Fibroblast of lung (primary cell): ENCODE data around the gene TMEM234. TPM values are rescaled to one million over a fixed set of nuclear protein-coding genes. Genes with fewer than 3 reads are reported as not detected.

Experiments
- DNase-seq, 2 donors: peaks; one replicate each; pipeline versions ENCODE4 v3.0.0 to v3.0.0-alpha.2; 2010; ENCODE audit warnings: low read depth in 2 of 2
- H2AFZ ChIP-seq: 2 replicates; pipeline ENCODE4 v1.5.1; 2012; ENCODE audit warnings: low read length, control low read depth, inconsistent platforms
- H3K27ac ChIP-seq: 2 replicates; pipeline ENCODE4 v1.5.1; 2011; ENCODE audit warnings: low read length, control low read depth; ENCODE audit not compliant: insufficient read depth
- H3K27me3 ChIP-seq: 2 replicates; pipeline ENCODE4 v1.5.1; 2011; ENCODE audit warnings: mild to moderate bottlenecking, low read length; ENCODE audit not compliant: control insufficient read depth, insufficient read depth
- H3K36me3 ChIP-seq: 2 replicates; pipeline ENCODE4 v1.5.1; 2011; ENCODE audit warnings: low read length; ENCODE audit not compliant: control insufficient read depth, insufficient read depth
- H3K4me1 ChIP-seq: 2 replicates; pipeline ENCODE4 v1.5.1; 2011; ENCODE audit warnings: low read length; ENCODE audit not compliant: control insufficient read depth, insufficient read depth; ENCODE audit errors: extremely low read depth
- H3K4me2 ChIP-seq: 2 replicates; pipeline ENCODE4 v1.5.1; 2011; ENCODE audit warnings: low read length, control low read depth; ENCODE audit not compliant: insufficient read depth; ENCODE audit errors: extremely low read depth
- H3K4me3 ChIP-seq, 4 experiments: fragments of 200-600 bp in 1 of 4; sonication (generic) in 1 of 4; replicated peaks in 1 of 4; 2 replicates each; pipeline ENCODE4 v1.5.1; 2011 to 2016; ENCODE audit warnings: low read length in 4 of 4, low read depth in 3 of 4, mild to moderate bottlenecking in 3 of 4, control low read depth in 2 of 4, inconsistent platforms in 1 of 4, mixed read lengths in 1 of 4; ENCODE audit not compliant: insufficient read depth in 1 of 4; ENCODE audit errors: control extremely low read depth in 1 of 4
- H3K79me2 ChIP-seq: 2 replicates; pipeline ENCODE4 v1.5.1; 2012; ENCODE audit warnings: mild to moderate bottlenecking, low read length, inconsistent platforms; ENCODE audit not compliant: control insufficient read depth, insufficient read depth
- H3K9ac ChIP-seq: 2 replicates; pipeline ENCODE4 v1.5.1; 2011; ENCODE audit warnings: mild to moderate bottlenecking, low read length, control low read depth; ENCODE audit not compliant: insufficient read depth
- H3K9me3 ChIP-seq: 2 replicates; pipeline ENCODE4 v1.5.1; 2012; ENCODE audit warnings: low read depth, low read length; ENCODE audit not compliant: control insufficient read depth, insufficient read depth
- H4K20me1 ChIP-seq: 2 replicates; pipeline ENCODE4 v1.5.1; 2011; ENCODE audit warnings: low read length; ENCODE audit not compliant: control insufficient read depth, insufficient read depth; ENCODE audit errors: extremely low read depth
- EZH2 ChIP-seq: IDR thresholded peaks from 2 replicates; pipeline ENCODE4 v1.5.1; 2012; ENCODE audit warnings: low read length, control low read depth, mild to moderate bottlenecking; ENCODE audit errors: missing control alignments
- polyA plus RNA-seq, 2 donors: library from polyadenylated mRNA; depleted of rRNA in 1 of 2; stranded (reverse) in 1 of 2; unstranded in 1 of 2; fragments of >200 nt; gene quantifications; 2 replicates each; pipeline ENCODE4 v1.2.1, GENCODE V29; 2011 to 2012; ENCODE audit warnings: missing spikeins in 1 of 2
- total RNA-seq: library from RNA; depleted of rRNA; stranded (reverse); fragments of >200 nt; gene quantifications from 2 replicates; pipeline ENCODE4 v1.2.1, GENCODE V29; 2014
- TF ChIP-seq, protein P1 (sequence below), 2 donors: IDR thresholded peaks in 1 of 2; conservative IDR thresholded peaks in 1 of 2; 1 replicate in 1 of 2; 2 replicates in 1 of 2; pipeline ENCODE4 v1.5.1; 2011 to 2012; ENCODE audit warnings: low read length in 2 of 2, control low read depth in 1 of 2, inconsistent platforms in 1 of 2, low read depth in 1 of 2, mild to moderate bottlenecking in 1 of 2

The TMEM234 gene
- total and polyA plus RNA-seq, 2 donors (not counting 1 experiment from before 2014, with no cell fraction given): 15.8 to 17.5 TPM

DNA sequence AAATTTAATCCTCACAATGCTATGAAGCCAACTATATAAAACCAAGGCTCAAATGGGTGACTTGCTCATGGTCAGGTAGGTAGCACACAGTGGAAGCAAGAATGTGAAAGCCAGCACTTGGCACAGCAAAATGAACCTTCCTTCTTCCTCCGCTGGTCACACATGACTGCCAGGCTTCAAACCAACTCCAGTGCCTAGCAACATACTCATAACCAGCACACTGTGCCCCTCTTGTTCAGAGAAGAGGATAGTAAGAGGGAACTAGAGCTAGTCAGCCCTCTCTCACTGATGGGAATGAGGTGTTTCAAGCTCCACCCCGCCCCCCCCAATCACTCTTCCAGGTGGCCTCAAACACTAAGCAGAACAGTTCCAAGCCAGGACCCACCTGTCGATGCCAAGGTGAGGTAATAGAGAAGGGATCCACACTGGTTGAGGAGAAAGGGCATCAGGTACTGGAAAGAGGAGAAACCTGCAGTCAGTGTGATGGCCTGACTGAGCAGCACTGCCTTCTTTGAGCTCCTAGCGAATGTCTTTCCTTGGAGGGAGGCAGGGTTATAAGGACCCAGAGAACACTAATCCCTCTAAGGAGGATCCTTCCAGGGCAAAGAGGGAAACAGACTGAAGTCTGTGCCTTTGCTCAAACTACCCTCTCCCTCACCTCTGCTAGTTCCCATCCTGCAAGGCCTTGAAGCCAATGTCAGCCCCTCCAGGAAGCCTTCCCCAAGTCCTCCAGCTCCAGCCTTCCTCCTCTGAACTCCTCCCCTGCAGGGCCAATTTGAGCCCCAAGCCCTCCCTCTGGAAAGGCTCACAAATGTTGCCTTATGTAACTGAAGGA lies 1.2 kb downstream of the TMEM234 start:
- peak overlapping the region; percentile 100 for H3K27ac ChIP-seq
- peaks cover 32% of the 10 kb centered on the region for H3K79me2 ChIP-seq
- peak overlapping the region; percentile 94 for H3K4me2 ChIP-seq
- H3K9ac ChIP-seq: peak overlapping the region; percentile 98
- no peak overlapping the region for H2AFZ ChIP-seq
- no peaks in the 10 kb centered on the region for H3K9me3 ChIP-seq
- peaks cover 20% of the 10 kb centered on the region for H3K4me1 ChIP-seq
- H3K36me3 ChIP-seq: peaks cover 18% of the 10 kb centered on the region
- no peaks in the 10 kb centered on the region for H3K27me3 ChIP-seq
- no peak for DNase-seq
- TF ChIP-seq, protein P1, sequence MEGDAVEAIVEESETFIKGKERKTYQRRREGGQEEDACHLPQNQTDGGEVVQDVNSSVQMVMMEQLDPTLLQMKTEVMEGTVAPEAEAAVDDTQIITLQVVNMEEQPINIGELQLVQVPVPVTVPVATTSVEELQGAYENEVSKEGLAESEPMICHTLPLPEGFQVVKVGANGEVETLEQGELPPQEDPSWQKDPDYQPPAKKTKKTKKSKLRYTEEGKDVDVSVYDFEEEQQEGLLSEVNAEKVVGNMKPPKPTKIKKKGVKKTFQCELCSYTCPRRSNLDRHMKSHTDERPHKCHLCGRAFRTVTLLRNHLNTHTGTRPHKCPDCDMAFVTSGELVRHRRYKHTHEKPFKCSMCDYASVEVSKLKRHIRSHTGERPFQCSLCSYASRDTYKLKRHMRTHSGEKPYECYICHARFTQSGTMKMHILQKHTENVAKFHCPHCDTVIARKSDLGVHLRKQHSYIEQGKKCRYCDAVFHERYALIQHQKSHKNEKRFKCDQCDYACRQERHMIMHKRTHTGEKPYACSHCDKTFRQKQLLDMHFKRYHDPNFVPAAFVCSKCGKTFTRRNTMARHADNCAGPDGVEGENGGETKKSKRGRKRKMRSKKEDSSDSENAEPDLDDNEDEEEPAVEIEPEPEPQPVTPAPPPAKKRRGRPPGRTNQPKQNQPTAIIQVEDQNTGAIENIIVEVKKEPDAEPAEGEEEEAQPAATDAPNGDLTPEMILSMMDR (conservative IDR thresholded peaks at IDR 0.05 in 1 of 2, IDR thresholded peaks at IDR 0.05 in 1 of 2; ENCODE audit: low read depth in 1 of 2, low read length in 2 of 2): no peak
- TF ChIP-seq EZH2: no peak
- H3K4me3 ChIP-seq: peak overlapping the region; percentile 77 to 88 (median 82)
- no peaks in the 10 kb centered on the region for H4K20me1 ChIP-seq

DNA sequence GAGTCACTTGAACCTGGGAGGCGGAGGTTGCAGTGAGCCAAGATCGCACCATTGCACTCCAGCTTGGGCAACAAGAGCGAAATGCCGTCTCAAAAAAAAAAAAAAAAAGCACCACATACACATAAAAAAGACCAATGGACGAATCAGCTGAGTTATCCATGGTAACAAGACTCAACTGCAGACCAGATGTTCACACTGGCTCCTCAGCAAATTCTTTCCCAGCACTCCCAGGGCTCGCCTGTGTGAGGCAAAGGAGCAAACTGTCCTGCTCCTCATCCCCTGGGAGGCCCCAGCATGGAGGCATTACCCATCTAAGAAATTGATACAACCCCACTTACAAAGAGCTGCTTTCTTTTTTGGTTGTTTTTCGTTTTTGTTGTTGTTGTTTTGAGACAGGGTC lies 3.1 kb downstream of the TMEM234 start:
- Histone ChIP-seq H3K4me2 (no peak overlapping the region), H3K9ac (no peak overlapping the region), H3K27me3 (no peaks in the 10 kb centered on the region), H3K79me2 (peaks cover 28% of the 10 kb centered on the region), H3K4me3 (no peak overlapping the region), H3K36me3 (peaks cover 18% of the 10 kb centered on the region), H3K9me3 (no peaks in the 10 kb centered on the region), H3K27ac (no peak overlapping the region), H3K4me1 (peaks cover 20% of the 10 kb centered on the region), H4K20me1 (no peaks in the 10 kb centered on the region), H2AFZ (no peak overlapping the region)
- TF ChIP-seq, protein P1 (conservative IDR thresholded peaks at IDR 0.05 in 1 of 2, IDR thresholded peaks at IDR 0.05 in 1 of 2; ENCODE audit: low read depth in 1 of 2, low read length in 2 of 2): no peak
- no peak for TF ChIP-seq EZH2
- no peak for DNase-seq

DNA sequence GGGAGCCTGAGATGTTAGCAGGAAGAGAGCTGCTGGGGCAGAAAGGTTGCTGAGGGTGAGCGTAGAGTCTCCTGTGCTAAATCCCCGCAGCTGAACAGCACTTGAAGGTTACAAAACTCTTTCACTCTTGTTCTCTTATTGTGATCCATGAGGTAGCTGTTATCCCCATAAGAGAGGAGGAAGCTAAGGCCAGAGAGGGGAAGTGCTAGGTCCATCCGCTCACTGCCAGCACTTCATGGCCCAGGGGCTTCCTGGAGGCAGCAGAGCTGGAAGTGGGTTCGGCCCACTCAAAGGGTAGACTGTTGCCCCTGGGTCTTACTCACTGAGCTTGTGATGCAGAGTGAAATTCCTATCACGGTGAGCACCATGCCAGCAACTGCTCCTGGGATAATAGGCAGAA lies 5.6 kb downstream of the TMEM234 start:
- H3K79me2 ChIP-seq: peaks cover 8% of the 10 kb centered on the region

More for the DNA sequence above, 5.6 kb downstream of the TMEM234 start:
- Histone ChIP-seq H3K4me1 (peaks cover 12% of the 10 kb centered on the region), H3K27me3 (no peaks in the 10 kb centered on the region), H2AFZ (no peak overlapping the region), H3K9ac (no peak overlapping the region), H3K4me2 (no peak overlapping the region), H4K20me1 (no peaks in the 10 kb centered on the region), H3K27ac (no peak overlapping the region), H3K4me3 (no peak overlapping the region), H3K36me3 (peaks cover 16% of the 10 kb centered on the region), H3K9me3 (no peaks in the 10 kb centered on the region)
- no peak for DNase-seq
- TF ChIP-seq EZH2: no peak
- TF ChIP-seq, protein P1 (conservative IDR thresholded peaks at IDR 0.05 in 1 of 2, IDR thresholded peaks at IDR 0.05 in 1 of 2; ENCODE audit: low read depth in 1 of 2, low read length in 2 of 2): no peak
